Prostate gland (tissue), 2 donors: ENCODE results near the gene PSMB2.

Source experiments
- CTCF ChIP-seq, 4 experiments: fragments of 200-600 bp in 2 of 4; fragments of 450-650 bp in 2 of 4; sonication (generic) in 2 of 4; IDR thresholded peaks; 1 replicate in 3 of 4; 2 replicates in 1 of 4; pipeline ENCODE4 v1.5.1; 2016 to 2019; ENCODE audit warnings: antibody characterized with exemption in 4 of 4, mild to moderate bottlenecking in 2 of 4, moderate library complexity in 2 of 4
- POLR2A ChIP-seq: fragments of 450-650 bp; IDR thresholded peaks from one replicate; pipeline ENCODE4 v1.6.1; 2016; ENCODE audit warnings: antibody characterized with exemption, mild to moderate bottlenecking

GRCh38 chr1:35569936-35570335 lies 71.4 kb downstream of the PSMB2 start:
- TF ChIP-seq POLR2A (no peak), CTCF (IDR thresholded peaks at IDR 0.05) (no peak)
